ENCODE results near the gene UTS2R. TPM values are rescaled to one million over a fixed set of nuclear protein-coding genes. Genes with fewer than 3 reads are reported as not detected.

UTS2R gene
- polyA plus RNA-seq, 1 of the 3 experiments (the other 2 are of a cell fraction): not detected

- TF ChIP-seq, protein P1, sequence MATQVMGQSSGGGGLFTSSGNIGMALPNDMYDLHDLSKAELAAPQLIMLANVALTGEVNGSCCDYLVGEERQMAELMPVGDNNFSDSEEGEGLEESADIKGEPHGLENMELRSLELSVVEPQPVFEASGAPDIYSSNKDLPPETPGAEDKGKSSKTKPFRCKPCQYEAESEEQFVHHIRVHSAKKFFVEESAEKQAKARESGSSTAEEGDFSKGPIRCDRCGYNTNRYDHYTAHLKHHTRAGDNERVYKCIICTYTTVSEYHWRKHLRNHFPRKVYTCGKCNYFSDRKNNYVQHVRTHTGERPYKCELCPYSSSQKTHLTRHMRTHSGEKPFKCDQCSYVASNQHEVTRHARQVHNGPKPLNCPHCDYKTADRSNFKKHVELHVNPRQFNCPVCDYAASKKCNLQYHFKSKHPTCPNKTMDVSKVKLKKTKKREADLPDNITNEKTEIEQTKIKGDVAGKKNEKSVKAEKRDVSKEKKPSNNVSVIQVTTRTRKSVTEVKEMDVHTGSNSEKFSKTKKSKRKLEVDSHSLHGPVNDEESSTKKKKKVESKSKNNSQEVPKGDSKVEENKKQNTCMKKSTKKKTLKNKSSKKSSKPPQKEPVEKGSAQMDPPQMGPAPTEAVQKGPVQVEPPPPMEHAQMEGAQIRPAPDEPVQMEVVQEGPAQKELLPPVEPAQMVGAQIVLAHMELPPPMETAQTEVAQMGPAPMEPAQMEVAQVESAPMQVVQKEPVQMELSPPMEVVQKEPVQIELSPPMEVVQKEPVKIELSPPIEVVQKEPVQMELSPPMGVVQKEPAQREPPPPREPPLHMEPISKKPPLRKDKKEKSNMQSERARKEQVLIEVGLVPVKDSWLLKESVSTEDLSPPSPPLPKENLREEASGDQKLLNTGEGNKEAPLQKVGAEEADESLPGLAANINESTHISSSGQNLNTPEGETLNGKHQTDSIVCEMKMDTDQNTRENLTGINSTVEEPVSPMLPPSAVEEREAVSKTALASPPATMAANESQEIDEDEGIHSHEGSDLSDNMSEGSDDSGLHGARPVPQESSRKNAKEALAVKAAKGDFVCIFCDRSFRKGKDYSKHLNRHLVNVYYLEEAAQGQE (IDR thresholded peaks at IDR 0.05; ENCODE audit: low read depth, low read length): no peak
- no peak for TF ChIP-seq PBX3 (IDR thresholded peaks at IDR 0.05)
Measured at GRCh38 chr17:82392209-82392920, 20.8 kb downstream of the UTS2R start (continued).

DNA sequence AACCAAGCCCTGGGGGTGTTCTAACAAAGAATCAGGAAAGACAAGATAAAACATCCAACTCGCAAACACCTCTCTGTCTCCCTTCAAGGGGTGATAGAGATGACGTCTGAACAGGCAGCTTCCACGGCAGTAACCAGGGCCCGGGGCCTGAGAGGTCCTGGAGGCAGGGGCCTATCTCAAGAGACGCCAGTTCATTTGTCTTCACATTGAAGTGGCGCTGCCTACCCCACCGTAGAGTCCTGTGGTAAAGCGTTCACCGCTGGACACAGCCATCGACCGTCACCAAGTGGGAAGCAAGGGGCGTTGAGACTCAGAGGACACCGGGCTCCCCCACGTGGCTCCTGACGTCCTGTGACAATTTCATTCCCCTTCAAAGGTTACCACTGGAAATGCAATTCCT is 21.4 kb downstream of the UTS2R start:
- no peaks in the 10 kb centered on the region for H3K79me2 ChIP-seq (ENCODE audit: insufficient read depth)
- CTCF ChIA-PET: interaction anchor here (1.5 kb wide), 1 partner anchor 162 kb away, joined by 3 read pairs; no protein-coding TSS in a partner anchor
- no peak overlapping the region for H3K27ac ChIP-seq (ENCODE audit: low read depth in 2 of 2, low read length in 1 of 2)
- no peak overlapping the region for H2AFZ ChIP-seq (ENCODE audit: low read depth)
- H3K9me2 ChIP-seq: no peaks in the 10 kb centered on the region
- H3K27me3 ChIP-seq (ENCODE audit: insufficient read depth): no peaks in the 10 kb centered on the region
- no peak overlapping the region for H3K4me3 ChIP-seq (ENCODE audit: low read depth in 2 of 2, low read length in 1 of 2)
- no peaks in the 10 kb centered on the region; the same call in 1 of the 2 replicates for H4K20me1 ChIP-seq (ENCODE audit: insufficient read depth)
- H3K9me3 ChIP-seq: no peaks in the 10 kb centered on the region
- peaks cover 10% of the 10 kb centered on the region for H3F3A ChIP-seq (replicated peaks; ENCODE audit: insufficient read depth)
- H3K9ac ChIP-seq: no peak overlapping the region
- WGBS (ENCODE audit: low lambda C conversion rate): 92% methylated on average over 15 of the region's 15 CpGs
- H3K36me3 ChIP-seq (replicated peaks in 1 of 2; ENCODE audit: control insufficient read depth in 1 of 2, insufficient read depth in 2 of 2, low read length in 1 of 2): peaks cover 0 to 2% of the 10 kb centered on the region in 2 experiments
- POLR2A ChIA-PET: no interaction called here
- peaks cover 0 to 19% of the 10 kb centered on the region in 2 experiments; a peak in 2 of 4 replicates for H3K4me1 ChIP-seq (ENCODE audit: control insufficient read depth in 1 of 2, insufficient read depth in 2 of 2, low read depth in 1 of 2, low read length in 1 of 2)
- H3K4me2 ChIP-seq: no peak overlapping the region
- no peak for DNase-seq
- no peak for TF ChIP-seq YY1 (IDR thresholded peaks at IDR 0.05; ENCODE audit: low read depth)
- no peak for TF ChIP-seq MXI1 (IDR thresholded peaks at IDR 0.05; ENCODE audit: low read depth, low read length)
- no peak for TF ChIP-seq NRF1 (IDR thresholded peaks at IDR 0.05; ENCODE audit: low read depth, low read length)
- TF ChIP-seq RAD21 (IDR thresholded peaks at IDR 0.05; ENCODE audit: low read length): no peak
- TF ChIP-seq, protein P2, sequence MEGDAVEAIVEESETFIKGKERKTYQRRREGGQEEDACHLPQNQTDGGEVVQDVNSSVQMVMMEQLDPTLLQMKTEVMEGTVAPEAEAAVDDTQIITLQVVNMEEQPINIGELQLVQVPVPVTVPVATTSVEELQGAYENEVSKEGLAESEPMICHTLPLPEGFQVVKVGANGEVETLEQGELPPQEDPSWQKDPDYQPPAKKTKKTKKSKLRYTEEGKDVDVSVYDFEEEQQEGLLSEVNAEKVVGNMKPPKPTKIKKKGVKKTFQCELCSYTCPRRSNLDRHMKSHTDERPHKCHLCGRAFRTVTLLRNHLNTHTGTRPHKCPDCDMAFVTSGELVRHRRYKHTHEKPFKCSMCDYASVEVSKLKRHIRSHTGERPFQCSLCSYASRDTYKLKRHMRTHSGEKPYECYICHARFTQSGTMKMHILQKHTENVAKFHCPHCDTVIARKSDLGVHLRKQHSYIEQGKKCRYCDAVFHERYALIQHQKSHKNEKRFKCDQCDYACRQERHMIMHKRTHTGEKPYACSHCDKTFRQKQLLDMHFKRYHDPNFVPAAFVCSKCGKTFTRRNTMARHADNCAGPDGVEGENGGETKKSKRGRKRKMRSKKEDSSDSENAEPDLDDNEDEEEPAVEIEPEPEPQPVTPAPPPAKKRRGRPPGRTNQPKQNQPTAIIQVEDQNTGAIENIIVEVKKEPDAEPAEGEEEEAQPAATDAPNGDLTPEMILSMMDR (IDR thresholded peaks at IDR 0.05): no peak
- no peak for TF ChIP-seq SIN3A (IDR thresholded peaks at IDR 0.05; ENCODE audit: borderline replicate concordance, low read depth, low read length)
- TF ChIP-seq MEF2A (IDR thresholded peaks at IDR 0.05; ENCODE audit: borderline replicate concordance, low read depth): no peak
- TF ChIP-seq FOXJ3 (CRISPR knock-in tag; IDR thresholded peaks at IDR 0.05): no peak
- no peak for TF ChIP-seq RCOR1 (IDR thresholded peaks at IDR 0.05; ENCODE audit: low read length)
- TF ChIP-seq ELF1 (IDR thresholded peaks at IDR 0.05): no peak
- TF ChIP-seq CHD2 (IDR thresholded peaks at IDR 0.05; ENCODE audit: low read length, partially characterized antibody): no peak
- TF ChIP-seq FOSL2 (IDR thresholded peaks at IDR 0.05; ENCODE audit: borderline replicate concordance, low read depth): no peak
- no peak for TF ChIP-seq EZH2phosphoT487 (IDR thresholded peaks at IDR 0.05; ENCODE audit: borderline replicate concordance, low read depth)
- TF ChIP-seq USF2 (IDR thresholded peaks at IDR 0.05; ENCODE audit: borderline replicate concordance, low read depth, low read length): no peak
- TF ChIP-seq, protein P1 (IDR thresholded peaks at IDR 0.05; ENCODE audit: low read depth, low read length): no peak
- TF ChIP-seq TEAD4 (IDR thresholded peaks at IDR 0.05; ENCODE audit: borderline replicate concordance, insufficient read depth): no peak
- no peak for TF ChIP-seq NFIC (IDR thresholded peaks at IDR 0.05; ENCODE audit: borderline replicate concordance)
